HepG2 (cell line): ENCODE results near the gene PSMA4. TPM values are rescaled to one million over a fixed set of nuclear protein-coding genes. Genes with fewer than 3 reads are reported as not detected.

Source experiments
- ATAC-seq: fragments of 200-7000 bp; cut with Tn5 transposase; 3 replicates; pipeline ENCODE4 v1.9.1; 2020; ENCODE audit warnings: mild to moderate bottlenecking, moderate library complexity
- BruUV-seq: library from RNA; stranded (reverse); fragments of 400-500 nt; replicated peaks from 2 replicates; lab custom pipeline; 2021; lab: Mats Ljungman, UMichigan
- CTCF ChIA-PET: fragments of 300-600 bp; formaldehyde crosslinking; extraction: SDS; loops from one replicate; lab custom pipeline; 2021; ENCODE audit warnings: low total read pairs, inconsistent platforms, low intra/inter-chr PET ratio; lab: Yijun Ruan, JAX
- POLR2A ChIA-PET: fragments of 350-600 bp; sonication (Branson Sonifier 250); formaldehyde crosslinking; loops from one replicate; lab custom pipeline; 2020; ENCODE audit warnings: antibody characterized with exemption, inconsistent platforms; lab: Yijun Ruan, JAX
- DNase-seq: peaks from one replicate; pipeline ENCODE4 v3.0.0-alpha.2; 2015; ENCODE audit warnings: low spot score
- FAIRE-seq: peaks from 3 replicates; lab custom pipeline; 2011; peaks lifted over from hg19 to GRCh38; lab: Jason Lieb, UNC
- H2AFZ ChIP-seq: one replicate; pipeline ENCODE4 v1.6.1; 2011; ENCODE audit warnings: low read length, inconsistent platforms
- H3K27ac ChIP-seq: fragments of 300-600 bp; 3 replicates; pipeline ENCODE4 v1.8.0; 2011; ENCODE audit warnings: mixed run types, mild to moderate bottlenecking, mixed read lengths, low read length, inconsistent platforms; ENCODE audit not compliant: insufficient read depth; ENCODE audit errors: extremely low read length
- H3K27me3 ChIP-seq, 2 experiments: fragments of 200-600 bp in 1 of 2; 2 replicates in 1 of 2; 3 replicates in 1 of 2; pipeline versions ENCODE4 v1.6.0 to v1.8.0; 2011; ENCODE audit warnings: low read length in 2 of 2, mild to moderate bottlenecking in 2 of 2, moderate library complexity in 2 of 2, inconsistent platforms in 1 of 2; ENCODE audit not compliant: insufficient read depth in 2 of 2, control insufficient read depth in 1 of 2
- H3K36me3 ChIP-seq, 2 experiments: fragments of 200-600 bp in 1 of 2; replicated peaks in 1 of 2; 2 replicates in 1 of 2; 3 replicates in 1 of 2; pipeline versions ENCODE4 v1.5.1 to v1.8.0; 2011; ENCODE audit warnings: low read length in 2 of 2, inconsistent platforms in 1 of 2; ENCODE audit not compliant: insufficient read depth in 2 of 2, control insufficient read depth in 1 of 2
- H3K4me1 ChIP-seq: 2 replicates; pipeline ENCODE4 v1.5.1; 2012; ENCODE audit warnings: low read length, inconsistent platforms; ENCODE audit not compliant: insufficient read depth
- H3K4me2 ChIP-seq: 2 replicates; pipeline ENCODE4 v1.6.0; 2011; ENCODE audit warnings: low read depth, low read length, inconsistent platforms
- H3K4me3 ChIP-seq, 3 experiments: fragments of 200-600 bp in 1 of 3; sonication (generic), shearing (Covaris generic) in 1 of 3; replicated peaks in 1 of 3; 2 replicates each; pipeline ENCODE4 v1.5.1; 2011 to 2016; ENCODE audit warnings: low read length in 3 of 3, inconsistent platforms in 2 of 3, low read depth in 2 of 3, mild to moderate bottlenecking in 2 of 3, control low read depth in 1 of 3, mixed read lengths in 1 of 3; ENCODE audit not compliant: insufficient read depth in 1 of 3
- H3K79me2 ChIP-seq: one replicate; pipeline ENCODE4 v1.6.1; 2011; ENCODE audit warnings: low read length, inconsistent platforms; ENCODE audit not compliant: insufficient read depth
- H3K9ac ChIP-seq: 2 replicates; pipeline ENCODE4 v1.6.0; 2011; ENCODE audit warnings: mild to moderate bottlenecking, low read depth, low read length, inconsistent platforms; ENCODE audit not compliant: insufficient read depth
- H3K9me3 ChIP-seq: 2 replicates; pipeline ENCODE4 v1.5.1; 2012; ENCODE audit warnings: mild to moderate bottlenecking, low read length
- H4K20me1 ChIP-seq: 2 replicates; pipeline ENCODE4 v1.6.0; 2011; ENCODE audit warnings: inconsistent platforms, mild to moderate bottlenecking, low read length, moderate library complexity; ENCODE audit not compliant: insufficient read depth
- DDIT3 ChIP-seq: sonication (generic); formaldehyde crosslinking; IDR thresholded peaks from 2 replicates; pipeline ENCODE4 v1.4.0; 2020; ENCODE audit warnings: mild to moderate bottlenecking, missing genetic modification reagents
- FOXK1 ChIP-seq: sonication (generic); formaldehyde crosslinking; IDR thresholded peaks from 2 replicates; pipeline ENCODE4 v1.4.0; 2020; ENCODE audit warnings: low read depth, missing genetic modification reagents, borderline replicate concordance
- GZF1 ChIP-seq: sonication (generic); formaldehyde crosslinking; IDR thresholded peaks from 2 replicates; pipeline ENCODE4 v1.5.1; 2020; ENCODE audit warnings: mild to moderate bottlenecking, missing genetic modification reagents
- HOXA9 ChIP-seq: sonication (generic); formaldehyde crosslinking; IDR thresholded peaks from 2 replicates; pipeline ENCODE4 v1.8.1; 2022; ENCODE audit warnings: missing genetic modification reagents, mild to moderate bottlenecking, moderate library complexity, borderline replicate concordance
- KDM3A ChIP-seq: IDR thresholded peaks from 2 replicates; pipeline ENCODE4 v1.6.1; 2018; ENCODE audit warnings: low read depth, missing compliant biosample characterization
- ZFP36 ChIP-seq: fragments of 150-350 bp; IDR thresholded peaks from 2 replicates; pipeline ENCODE4 v1.6.1; 2018; ENCODE audit warnings: borderline replicate concordance, low read length, low read depth; ENCODE audit not compliant: partially characterized antibody
- ZNF574 ChIP-seq: sonication (generic); formaldehyde crosslinking; IDR thresholded peaks from 2 replicates; pipeline ENCODE4 v1.4.0; 2020; ENCODE audit warnings: missing genetic modification reagents
- ZNF703 ChIP-seq: sonication (generic); formaldehyde crosslinking; IDR thresholded peaks from 2 replicates; pipeline ENCODE4 v1.5.1; 2020; ENCODE audit warnings: missing genetic modification reagents, mild to moderate bottlenecking, moderate library complexity, borderline replicate concordance
- WGBS: methylation state at CpG from one replicate; pipeline ENCODE4 v1.1.6; 2017; ENCODE audit warnings: low lambda C conversion rate; 5-methylcytosine and 5-hydroxymethylcytosine counted together
- in situ Hi-C: cut with HindIII; loops from 2 replicates; pipeline ENCODE4 v1.10.0; 2017; ENCODE audit warnings: low pct_unique_long_range_greater_than_20kb; ENCODE audit not compliant: extremely low pct_ligation_motif_present
- intact Hi-C: fragments of 100-400 bp; cut with micrococcal nuclease; formaldehyde crosslinking; loops from one replicate; pipeline ENCODE4 v1.10.0; 2022; ENCODE audit not compliant: unreplicated experiment
- polyA plus RNA-seq, 8 experiments: library from polyadenylated mRNA; depleted of rRNA in 3 of 8; stranded (reverse) in 7 of 8; unstranded in 1 of 8; fragments of >200 nt; fragmentation: Illumina TruSeq in 4 of 8; extraction: Trizol in 4 of 8; gene quantifications; 2 replicates each; pipeline versions ENCODE4 v1.2.1 to v1.2.3, GENCODE V29; 2011 to 2016; ENCODE audit warnings: low read depth in 4 of 8, missing spikeins in 1 of 8, mixed read lengths in 1 of 8; ENCODE audit not compliant: insufficient read depth in 1 of 8
- total RNA-seq, 5 experiments: library from RNA; depleted of rRNA; stranded (reverse); fragments of >200 nt; fragmentation: Illumina TruSeq; extraction: Trizol; gene quantifications; 2 replicates each; pipeline ENCODE4 v1.2.3, GENCODE V29; 2016; ENCODE audit warnings: low read depth in 1 of 5

The PSMA4 gene
- total and polyA plus RNA-seq, 2 of the 13 experiments (the other 11 are each of a cell fraction or from before 2014, with no cell fraction given): 202 to 404 TPM

GRCh38 chr15:78563092-78563491 is 22.8 kb downstream of the PSMA4 start:
- ATAC-seq (no peak), FAIRE-seq (no peak), DNase-seq (no peak)
- intact Hi-C loops (loop anchor here (10.0 kb wide), 2 partner anchors 58 to 258 kb away; partner anchors contain the start of gene HYKK), in situ Hi-C loops (no loop called here)
- H3K27me3 ChIP-seq: no peaks in the 10 kb centered on the region
- H2AFZ ChIP-seq: no peak overlapping the region
- no peak overlapping the region for H3K4me2 ChIP-seq
- WGBS: 30% methylated on average over 2 of the region's 2 CpGs
- no TSS peak for BruUV-seq
- CTCF ChIA-PET: no interaction called here
- no peak overlapping the region for H3K4me3 ChIP-seq
- TF ChIP-seq FOXK1 (CRISPR knock-in tag): no peak
- no peak for TF ChIP-seq HOXA9 (CRISPR knock-in tag)
- TF ChIP-seq GZF1 (CRISPR knock-in tag): no peak
- TF ChIP-seq ZFP36: no peak
- TF ChIP-seq ZNF703 (CRISPR knock-in tag): no peak
- no peak for TF ChIP-seq ZNF574 (CRISPR knock-in tag)
- TF ChIP-seq DDIT3: no peak
- TF ChIP-seq KDM3A (CRISPR knock-in tag): no peak
- no peaks in the 10 kb centered on the region for H3K36me3 ChIP-seq
- POLR2A ChIA-PET: interaction anchor here (0.6 to 0.7 kb wide), 2 partner anchors 17 to 431 kb away, joined by 3 to 4 read pairs; no protein-coding TSS in a partner anchor
- no peaks in the 10 kb centered on the region for H4K20me1 ChIP-seq
- peaks cover 18% of the 10 kb centered on the region for H3K4me1 ChIP-seq
- H3K27ac ChIP-seq: no peak overlapping the region
- no peaks in the 10 kb centered on the region for H3K9me3 ChIP-seq
- H3K79me2 ChIP-seq: no peaks in the 10 kb centered on the region
- H3K9ac ChIP-seq: no peak overlapping the region
